HEK293 (cell line): ENCODE results near the gene FBXL15.

Experiments used
- CTCF ChIA-PET: fragments of 350-600 bp; formaldehyde crosslinking; extraction: SDS; loops from one replicate; lab custom pipeline; 2021; ENCODE audit warnings: antibody characterized with exemption; lab: Yijun Ruan, JAX
- POLR2A ChIA-PET: fragments of 300-600 bp; formaldehyde crosslinking; extraction: SDS; loops from one replicate; lab custom pipeline; 2020; ENCODE audit warnings: antibody characterized with exemption, inconsistent platforms; lab: Yijun Ruan, JAX
- H3K27ac ChIP-seq: fragments of 200-500 bp; sonication (Bioruptor generic); 2 replicates; pipeline ENCODE4 v1.5.1; 2014; ENCODE audit warnings: low read depth, low read length, control low read depth, inconsistent platforms; ENCODE audit errors: extremely low read depth
- H3K36me3 ChIP-seq, 2 experiments: fragments of 200-500 bp in 1 of 2; sonication (Bioruptor generic) in 1 of 2; 1 replicate in 1 of 2; 2 replicates in 1 of 2; pipeline ENCODE4 v1.5.1; 2014 to 2017; ENCODE audit warnings: inconsistent platforms in 2 of 2, low read length in 2 of 2; ENCODE audit not compliant: control insufficient read depth in 2 of 2, insufficient read depth in 1 of 2
- H3K4me1 ChIP-seq: fragments of 200-500 bp; sonication (Bioruptor generic); 2 replicates; pipeline ENCODE4 v1.5.1; 2014; ENCODE audit warnings: mild to moderate bottlenecking, low read length, inconsistent platforms; ENCODE audit not compliant: control insufficient read depth, insufficient read depth
- H3K4me3 ChIP-seq: 2 replicates; pipeline ENCODE4 v1.5.1; 2011; ENCODE audit warnings: low read depth, mild to moderate bottlenecking, control low read depth, low read length, moderate library complexity
- H3K9me3 ChIP-seq: fragments of 200-500 bp; sonication (Bioruptor generic); 2 replicates; pipeline ENCODE4 v1.5.1; 2014; ENCODE audit warnings: low read depth, low read length, inconsistent platforms; ENCODE audit not compliant: control insufficient read depth, insufficient read depth
- HOXA7 ChIP-seq: sonication (generic); formaldehyde crosslinking; IDR thresholded peaks from 2 replicates; pipeline ENCODE4 v1.8.1; 2022; ENCODE audit warnings: missing genetic modification reagents, borderline replicate concordance
- HOXD13 ChIP-seq: sonication (generic); formaldehyde crosslinking; IDR thresholded peaks from 2 replicates; pipeline ENCODE4 v1.8.0; 2022; ENCODE audit warnings: missing genetic modification reagents, borderline replicate concordance
- INSM2 ChIP-seq: fragments of 450-650 bp; formaldehyde crosslinking; IDR thresholded peaks from 2 replicates; pipeline ENCODE4 v1.5.1; 2016; ENCODE audit warnings: missing biosample characterization, missing genetic modification characterization
- MEIS1 ChIP-seq: sonication (generic); formaldehyde crosslinking; IDR thresholded peaks from 2 replicates; pipeline ENCODE4 v1.8.1; 2022; ENCODE audit warnings: missing genetic modification reagents, mild to moderate bottlenecking, borderline replicate concordance
- PRDM4 ChIP-seq: fragments of 450-650 bp; formaldehyde crosslinking; IDR thresholded peaks from 2 replicates; pipeline ENCODE4 v1.5.1; 2017; ENCODE audit warnings: missing biosample characterization, missing genetic modification characterization
- SP2 ChIP-seq: fragments of 450-650 bp; formaldehyde crosslinking; IDR thresholded peaks from 2 replicates; pipeline ENCODE4 v1.5.1; 2016; ENCODE audit warnings: missing biosample characterization, missing genetic modification characterization
- SP7 ChIP-seq: fragments of 450-650 bp; formaldehyde crosslinking; IDR thresholded peaks from 2 replicates; pipeline ENCODE4 v1.5.1; 2016; ENCODE audit warnings: missing biosample characterization, missing genetic modification characterization
- WT1 ChIP-seq: fragments of 450-650 bp; formaldehyde crosslinking; IDR thresholded peaks from 2 replicates; pipeline ENCODE4 v1.5.1; 2016; ENCODE audit warnings: missing biosample characterization, missing genetic modification characterization
- ZBTB44 ChIP-seq: fragments of 450-650 bp; IDR thresholded peaks from 2 replicates; pipeline ENCODE4 v1.5.1; 2018; ENCODE audit warnings: missing biosample characterization, mild to moderate bottlenecking, missing genetic modification characterization
- ZIC2 ChIP-seq: fragments of 450-650 bp; formaldehyde crosslinking; IDR thresholded peaks from 2 replicates; pipeline ENCODE4 v1.5.1; 2016; ENCODE audit warnings: missing biosample characterization, missing genetic modification characterization
- ZNF174 ChIP-seq: fragments of 450-650 bp; formaldehyde crosslinking; IDR thresholded peaks from 2 replicates; pipeline ENCODE4 v1.5.0; 2017; ENCODE audit warnings: missing biosample characterization, mild to moderate bottlenecking, missing genetic modification characterization
- ZNF2 ChIP-seq: fragments of 450-650 bp; formaldehyde crosslinking; IDR thresholded peaks from 2 replicates; pipeline ENCODE4 v1.5.1; 2016; ENCODE audit warnings: missing biosample characterization, missing genetic modification characterization
- ZNF302 ChIP-seq: fragments of 450-650 bp; formaldehyde crosslinking; IDR thresholded peaks from 2 replicates; pipeline ENCODE4 v1.5.1; 2016; ENCODE audit warnings: missing biosample characterization, missing genetic modification characterization, low read depth
- ZNF311 ChIP-seq: fragments of 450-650 bp; formaldehyde crosslinking; IDR thresholded peaks from 2 replicates; pipeline ENCODE4 v1.5.1; 2017; ENCODE audit warnings: missing biosample characterization, missing genetic modification characterization, borderline replicate concordance
- ZNF335 ChIP-seq: fragments of 450-650 bp; formaldehyde crosslinking; conservative IDR thresholded peaks from 2 replicates; pipeline ENCODE4 v1.5.1; 2016; ENCODE audit warnings: missing biosample characterization, missing genetic modification characterization
- ZNF354C ChIP-seq: fragments of 450-650 bp; formaldehyde crosslinking; IDR thresholded peaks from 2 replicates; pipeline ENCODE4 v1.5.1; 2016; ENCODE audit warnings: missing biosample characterization, missing genetic modification characterization, low read depth, borderline replicate concordance
- ZNF449 ChIP-seq: fragments of 450-650 bp; formaldehyde crosslinking; IDR thresholded peaks from 2 replicates; pipeline ENCODE4 v1.5.1; 2017; ENCODE audit warnings: missing biosample characterization, mild to moderate bottlenecking, missing genetic modification characterization, moderate library complexity
- ZNF48 ChIP-seq: fragments of 450-650 bp; formaldehyde crosslinking; IDR thresholded peaks from 2 replicates; pipeline ENCODE4 v1.5.1; 2016; ENCODE audit warnings: missing biosample characterization, missing genetic modification characterization
- ZNF560 ChIP-seq: fragments of 450-650 bp; formaldehyde crosslinking; IDR thresholded peaks from 2 replicates; pipeline ENCODE4 v1.5.1; 2017; ENCODE audit warnings: missing biosample characterization, missing genetic modification characterization, borderline replicate concordance
- ZNF561 ChIP-seq: fragments of 450-650 bp; IDR thresholded peaks from 2 replicates; pipeline ENCODE4 v1.5.1; 2018; ENCODE audit warnings: missing biosample characterization, missing genetic modification characterization, borderline replicate concordance
- ZNF600 ChIP-seq: fragments of 450-650 bp; formaldehyde crosslinking; IDR thresholded peaks from 2 replicates; pipeline ENCODE4 v1.5.1; 2016; ENCODE audit warnings: missing biosample characterization, missing genetic modification characterization
- ZNF621 ChIP-seq: fragments of 450-650 bp; formaldehyde crosslinking; IDR thresholded peaks from 2 replicates; pipeline ENCODE4 v1.5.1; 2017; ENCODE audit warnings: missing biosample characterization, missing genetic modification characterization
- ZNF707 ChIP-seq: fragments of 450-650 bp; formaldehyde crosslinking; IDR thresholded peaks from 2 replicates; pipeline ENCODE4 v1.5.1; 2016; ENCODE audit warnings: missing biosample characterization, missing genetic modification characterization
- ZNF747 ChIP-seq: fragments of 450-650 bp; formaldehyde crosslinking; IDR thresholded peaks from 2 replicates; pipeline ENCODE4 v1.5.1; 2016; ENCODE audit warnings: missing biosample characterization, missing genetic modification characterization
- ZSCAN16 ChIP-seq: fragments of 450-650 bp; formaldehyde crosslinking; IDR thresholded peaks from 2 replicates; pipeline ENCODE4 v1.5.1; 2016; ENCODE audit warnings: missing biosample characterization, missing genetic modification characterization
- ZSCAN23 ChIP-seq: fragments of 450-650 bp; formaldehyde crosslinking; IDR thresholded peaks from 2 replicates; pipeline ENCODE4 v1.5.1; 2016; ENCODE audit warnings: missing biosample characterization, missing genetic modification characterization
- ZXDB ChIP-seq: fragments of 450-650 bp; formaldehyde crosslinking; IDR thresholded peaks from 2 replicates; pipeline ENCODE4 v1.5.1; 2016; ENCODE audit warnings: missing biosample characterization, missing genetic modification characterization

Gene FBXL15

GRCh38 chr10:102460836-102461186 is 40.2 kb downstream of the FBXL15 start:
- POLR2A ChIA-PET = interaction anchor here (0.7 to 4.6 kb wide), 6 partner anchors 9 to 65 kb away, joined by 3 to 39 read pairs (median 6); partner anchors contain the start of genes C10orf95, CUEDC2, FBXL15 and NFKB2
- H3K4me1 ChIP-seq = 0 out of 2 replicates have a peak, but pooled peaks cover 2% of the 10 kb centered on the region
- peaks cover 0 to 6% of the 10 kb centered on the region in 2 experiments; a peak in 2 of 3 replicates for H3K36me3 ChIP-seq
- H3K4me3 ChIP-seq = no peak overlapping the region
- no peaks in the 10 kb centered on the region for H3K9me3 ChIP-seq
- TF ChIP-seq ZIC2 (no peak), ZSCAN16 (tag by site-specific recombination) (no peak), ZNF621 (tag by site-specific recombination) (no peak), ZNF560 (tag by site-specific recombination) (no peak), ZNF335 (tag by site-specific recombination) (no peak), ZNF561 (tag by site-specific recombination) (no peak), ZNF302 (tag by site-specific recombination) (no peak), HOXD13 (CRISPR knock-in tag) (no peak), ZNF174 (no peak), SP2 (tag by site-specific recombination) (no peak), ZNF449 (tag by site-specific recombination) (no peak), ZNF707 (tag by site-specific recombination) (no peak), ZNF48 (tag by site-specific recombination) (no peak), HOXA7 (CRISPR knock-in tag) (no peak), ZSCAN23 (no peak), PRDM4 (tag by site-specific recombination) (no peak), ZNF354C (tag by site-specific recombination) (no peak), ZXDB (no peak)
- H3K27ac ChIP-seq = no peak overlapping the region; the same call in 1 of the 2 replicates
- CTCF ChIA-PET = interaction anchor here (0.7 to 3.9 kb wide), 5 partner anchors 18 to 231 kb away, joined by 3 to 17 read pairs (median 4); no protein-coding TSS in a partner anchor

GRCh38 chr10:102461187-102462054 is 40.8 kb downstream of the FBXL15 start:
- ChIA-PET POLR2A (interaction anchor here (0.5 to 4.6 kb wide), 10 partner anchors 10 to 403 kb away, joined by 3 to 39 read pairs (median 5); partner anchors contain the start of genes C10orf95, CUEDC2, FBXL15 and NFKB2), CTCF (interaction anchor here (0.6 to 3.9 kb wide), 12 partner anchors 9 to 231 kb away, joined by 3 to 17 read pairs (median 4); partner anchors contain the start of gene SUFU)
- peak overlapping the region; percentile 21 for H3K4me3 ChIP-seq
- H3K9me3 ChIP-seq = no peaks in the 10 kb centered on the region
- H3K36me3 ChIP-seq = peaks cover 0 to 2% of the 10 kb centered on the region in 2 experiments; a peak in 2 of 3 replicates
- H3K27ac ChIP-seq = no peak overlapping the region; the same call in 1 of the 2 replicates
- H3K4me1 ChIP-seq = 0 out of 2 replicates have a peak, but pooled peaks cover 2% of the 10 kb centered on the region
- TF ChIP-seq MEIS1 (CRISPR knock-in tag) = no peak
- no peak for TF ChIP-seq ZNF311 (tag by site-specific recombination)
- no peak for TF ChIP-seq ZIC2
- TF ChIP-seq SP7 = peak; percentile 74
- 0 out of 2 replicates have a peak, but pooled peaks have one; percentile 31 for TF ChIP-seq INSM2 (tag by site-specific recombination)
- no peak for TF ChIP-seq ZNF747 (tag by site-specific recombination)
- peak; percentile 62 for TF ChIP-seq ZNF600 (tag by site-specific recombination)
- peak; percentile 61; the same call in 1 of the 2 replicates for TF ChIP-seq ZBTB44 (tag by site-specific recombination)
- peak; percentile 41; the same call in 1 of the 2 replicates for TF ChIP-seq WT1
- no peak; the same call in none of the 2 replicates for TF ChIP-seq ZNF2 (tag by site-specific recombination)
